Myocyte (in vitro differentiated cells): ENCODE data around the gene SCYGR8. TPM values are rescaled to one million over a fixed set of nuclear protein-coding genes. Genes with fewer than 3 reads are reported as not detected.
"Not testable (repeated sequence)": the region's sequence is repeated elsewhere in the genome, so short reads cannot be mapped to it uniquely, and the experiment has no call there.

ENCODE experiments used
- DNase-seq: peaks from one replicate; pipeline ENCODE4 v3.0.0-alpha.2; 2012; ENCODE audit warnings: low read depth
- polyA plus RNA-seq: library from polyadenylated mRNA; unstranded; fragments of >200 nt; gene quantifications from one replicate; pipeline ENCODE4 v1.2.1, GENCODE V29; 2012; ENCODE audit warnings: missing spikeins
- total RNA-seq: library from RNA; depleted of rRNA; stranded (reverse); fragments of >200 nt; gene quantifications from 2 replicates; pipeline ENCODE4 v1.2.3, GENCODE V29; 2014

SCYGR8 gene, protein sequence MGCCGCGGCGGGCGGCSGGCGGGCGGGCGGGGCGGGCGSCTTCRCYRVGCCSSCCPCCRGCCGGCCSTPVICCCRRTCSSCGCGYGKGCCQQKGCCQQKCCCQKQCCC
- not detected in 2 replicates for total RNA-seq
- not detected for polyA plus RNA-seq

GRCh38 chr2:227745594-227745993, at the start of gene SCYGR8:
Gene SCYGR8, plus strand, starts transcription at chr2:227745894. Its CDS starts 0 bp downstream, at chr2:227745894.
- DNase-seq: no peak

DNA sequence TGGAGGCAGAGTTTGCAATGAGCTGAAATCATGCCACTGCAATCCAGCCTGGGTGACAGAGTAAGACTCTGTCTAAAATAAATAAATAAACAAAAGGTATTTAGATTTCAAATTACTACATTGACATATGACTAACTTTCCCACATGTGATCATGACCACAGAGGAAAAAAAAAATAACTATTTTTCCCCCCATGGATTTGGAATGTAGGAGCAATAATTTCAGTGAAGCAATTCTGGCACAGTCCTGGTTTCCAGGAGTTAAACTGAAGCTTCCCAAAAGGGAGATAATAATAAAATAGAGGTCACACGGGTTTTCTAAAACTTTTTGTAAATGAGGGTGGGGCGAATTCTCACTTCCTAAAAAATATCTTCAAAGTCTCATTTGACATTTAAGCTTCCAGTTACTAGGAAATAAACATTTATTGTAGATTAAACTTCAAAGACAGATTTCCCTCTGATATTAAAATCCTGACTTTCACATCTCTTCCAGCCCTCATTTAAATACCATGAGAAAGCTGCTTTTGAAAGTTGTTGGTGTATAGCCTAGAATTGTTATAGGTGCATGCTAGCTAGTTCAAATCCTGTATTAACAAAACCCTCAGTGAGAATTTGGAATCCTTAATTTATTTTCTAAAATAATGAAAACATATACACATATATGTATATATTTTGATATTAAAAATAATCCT, 48.6 kb upstream of the SCYGR8 start:
- no peak for DNase-seq

DNA sequence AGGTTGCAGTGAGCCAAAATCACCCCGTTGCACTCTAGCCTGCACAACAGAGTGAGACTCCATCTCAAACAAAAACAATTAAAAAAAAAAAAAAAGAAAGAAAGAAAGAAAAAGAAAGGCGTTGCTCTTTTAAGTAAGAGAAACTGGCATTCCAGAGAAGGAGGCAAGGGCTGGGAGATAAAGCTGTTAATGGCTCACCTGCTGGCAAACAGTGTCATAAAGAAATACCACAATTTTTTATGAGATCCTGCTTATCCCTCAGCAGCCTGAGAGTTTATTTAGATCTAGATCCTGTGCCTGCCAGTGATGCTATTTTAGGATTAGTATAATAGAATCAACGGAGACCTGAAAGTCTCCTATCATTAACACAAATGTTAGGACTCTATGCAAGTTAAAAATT, 44.1 kb upstream of the SCYGR8 start:
- DNase-seq: no peak

DNA sequence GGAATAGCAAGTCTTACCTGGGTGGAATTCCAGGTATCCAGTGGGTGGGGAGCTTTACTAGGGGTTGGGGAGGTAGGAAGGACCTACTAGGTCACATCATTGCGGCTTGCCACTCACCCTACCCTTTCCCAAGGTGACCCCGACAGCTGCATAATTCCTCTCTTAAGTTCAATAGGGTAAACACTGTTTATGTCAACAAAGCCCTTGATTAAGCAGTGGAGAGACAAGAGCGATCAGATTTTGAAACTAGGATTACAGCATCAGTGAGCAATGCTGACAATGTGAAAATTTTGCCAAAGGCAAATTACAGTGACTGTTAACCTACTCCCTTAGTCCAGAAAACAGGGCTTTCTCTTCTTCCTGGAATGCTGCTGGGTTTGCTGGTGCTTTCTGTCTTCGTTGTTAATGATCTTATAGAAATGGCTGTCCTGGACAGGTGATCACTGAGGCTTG, 42.4 kb upstream of the SCYGR8 start:
- DNase-seq: peak; percentile 2

DNA sequence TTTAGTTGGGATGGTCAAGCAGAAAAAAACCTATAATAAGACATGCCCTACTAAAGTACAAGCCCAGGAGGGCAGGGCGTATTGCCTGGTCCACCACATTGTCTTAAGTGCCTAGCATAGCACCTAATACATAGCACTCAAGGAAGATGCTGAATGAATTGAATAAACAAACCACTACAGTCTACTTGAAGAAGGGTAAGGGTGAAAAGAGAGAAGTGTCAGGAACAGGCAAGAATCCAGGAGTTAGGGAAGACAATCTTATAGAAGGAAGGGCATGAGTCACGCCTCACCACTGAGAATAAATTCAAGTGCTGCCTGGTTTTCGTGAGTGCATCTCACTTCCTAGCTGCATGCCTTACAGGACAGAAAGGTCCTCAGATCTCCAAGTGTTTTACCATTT, 41.7 kb upstream of the SCYGR8 start:
- no peak for DNase-seq

GRCh38 chr2:227706859-227707258, 38.8 kb upstream of the SCYGR8 start:
- DNase-seq: no peak

- DNase-seq: no peak
These were observed 38.3 kb upstream of the SCYGR8 start for GRCh38 chr2:227707390-227707789.

DNA sequence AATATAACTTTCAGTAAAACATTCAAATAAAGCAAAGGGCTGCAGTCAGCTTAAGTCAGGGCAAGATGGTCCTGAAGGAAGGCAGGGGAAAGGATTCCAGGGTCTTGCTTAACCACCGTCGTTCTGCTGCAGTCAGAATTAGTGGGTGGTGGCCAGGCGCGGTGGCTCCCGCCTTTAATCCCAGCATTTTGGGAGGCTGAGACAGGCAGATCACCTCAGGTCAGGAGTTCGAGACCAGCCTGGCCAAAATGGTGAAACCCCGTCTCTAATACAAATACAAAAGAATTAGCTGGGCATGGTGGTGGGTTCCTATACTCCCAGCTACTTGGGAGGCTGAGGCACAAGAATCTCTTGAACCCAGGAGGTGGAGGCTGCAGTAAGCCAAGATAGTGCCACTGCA, 34.7 kb upstream of the SCYGR8 start:
- no peak for DNase-seq

DNA sequence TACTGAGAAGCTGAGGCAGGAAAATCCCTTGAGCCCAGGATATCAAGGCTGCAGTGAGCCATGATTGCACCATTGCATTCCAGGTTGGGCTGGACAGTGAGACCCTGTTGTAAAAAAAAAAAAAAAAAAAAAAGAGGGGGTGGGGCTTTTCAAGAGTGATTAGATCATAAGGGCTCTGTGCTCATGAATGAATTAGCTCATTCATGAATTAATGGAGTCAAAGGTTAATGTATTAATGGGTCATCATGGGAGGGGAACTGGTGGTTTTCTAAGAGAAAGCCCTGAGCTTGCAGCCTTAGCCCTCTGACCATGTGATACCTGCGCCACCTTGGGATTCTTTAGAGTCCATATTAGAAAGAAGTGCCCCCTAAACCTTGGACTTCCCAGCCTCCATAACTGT, 32.4 kb upstream of the SCYGR8 start:
- DNase-seq: no peak

- no peak for DNase-seq
These were observed 29.2 kb upstream of the SCYGR8 start for GRCh38 chr2:227716501-227716900.

- DNase-seq: peak; percentile 64
These were observed 27.8 kb upstream of the SCYGR8 start, which contains the start of gene SLC19A3 for GRCh38 chr2:227717687-227718567. Gene SLC19A3, minus strand, starts transcription at chr2:227718028. Its CDS starts 15,710 bp downstream, at chr2:227702318.

GRCh38 chr2:227719641-227720040, 26.1 kb upstream of the SCYGR8 start:
- no peak for DNase-seq

DNA sequence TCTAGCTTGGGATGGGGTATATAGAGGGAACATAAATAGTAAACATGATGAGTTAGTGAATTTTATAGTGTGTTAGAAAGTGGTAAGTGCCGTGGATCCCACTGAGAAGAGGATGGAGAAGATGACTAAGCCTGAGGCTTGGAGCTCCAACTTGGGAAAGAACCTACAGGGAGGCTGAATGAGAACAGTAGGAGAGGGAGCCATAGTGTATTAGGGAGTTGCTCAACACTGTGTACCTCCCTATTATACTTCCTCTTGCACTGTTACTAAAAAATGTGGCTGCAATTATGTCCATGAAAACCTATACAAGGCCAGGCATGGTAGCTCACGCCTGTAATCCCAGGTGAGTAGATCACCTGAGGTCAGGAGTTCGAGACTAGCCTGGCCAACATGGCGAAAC, 25.0 kb upstream of the SCYGR8 start:
- DNase-seq: no peak

DNA sequence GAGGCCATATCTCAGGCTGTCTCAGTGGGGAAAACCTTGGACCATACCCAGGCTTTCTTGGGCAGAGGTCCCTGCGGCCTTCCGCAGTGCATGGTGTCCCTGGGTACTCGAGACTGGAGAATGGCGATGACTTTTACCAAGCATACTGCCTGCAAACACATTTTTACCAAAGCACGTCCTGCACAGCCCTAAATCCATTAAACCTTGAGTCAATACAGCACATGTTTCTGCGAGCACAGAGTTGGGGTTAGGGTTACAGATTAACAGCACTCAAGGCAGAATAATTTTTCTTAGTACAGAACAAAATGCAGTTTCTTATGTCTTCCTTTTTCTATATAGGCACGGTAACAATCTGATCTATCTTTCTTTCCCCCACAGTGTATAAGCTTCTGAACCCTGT, 22.9 kb upstream of the SCYGR8 start:
- not testable (repeated sequence) for DNase-seq

DNA sequence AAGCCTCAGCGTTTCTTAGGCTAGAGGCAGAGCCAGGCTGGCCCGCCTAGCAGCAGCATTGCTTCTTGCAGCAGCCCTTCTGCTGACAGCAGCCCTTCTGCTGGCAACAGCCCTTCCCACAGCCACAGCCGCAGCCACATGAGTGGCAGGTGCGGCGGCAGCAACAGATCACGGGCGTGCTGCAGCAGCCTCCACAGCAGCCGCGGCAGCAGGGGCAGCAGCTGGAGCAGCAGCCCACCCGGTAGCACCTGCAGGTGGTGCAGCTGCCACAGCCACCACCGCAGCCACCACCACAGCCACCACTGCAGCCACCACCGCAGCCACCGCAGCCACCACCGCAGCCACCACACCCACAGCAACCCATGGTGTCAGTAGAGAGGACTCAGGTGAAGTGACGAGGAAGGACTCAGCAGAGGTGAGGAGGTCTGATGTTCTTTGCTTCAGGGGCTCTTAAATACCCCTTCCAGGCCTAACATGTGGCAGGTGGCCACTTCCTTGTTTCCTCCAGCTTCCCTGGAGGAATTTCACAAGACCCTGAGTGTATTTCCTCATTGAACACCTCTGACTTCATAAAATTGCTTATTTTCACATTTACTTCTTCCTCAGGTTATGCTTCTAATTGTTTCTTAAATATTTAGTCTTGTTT, 21.2 kb upstream of the SCYGR8 start, which contains the start of gene SCYGR6:
Gene SCYGR6, minus strand, starts transcription at position 364 of the 646 bp plus-strand sequence. Its CDS starts 0 bp downstream, at position 364.
- peak; percentile 18 for DNase-seq

GRCh38 chr2:227728035-227728434, 17.7 kb upstream of the SCYGR8 start, which contains the start of gene SCYGR7:
Gene SCYGR7, plus strand, starts transcription at chr2:227728335. Its CDS starts 0 bp downstream, at chr2:227728335.
- no peak for DNase-seq

- DNase-seq: no peak
These were observed 6.3 kb upstream of the SCYGR8 start for GRCh38 chr2:227739351-227739750.

DNA sequence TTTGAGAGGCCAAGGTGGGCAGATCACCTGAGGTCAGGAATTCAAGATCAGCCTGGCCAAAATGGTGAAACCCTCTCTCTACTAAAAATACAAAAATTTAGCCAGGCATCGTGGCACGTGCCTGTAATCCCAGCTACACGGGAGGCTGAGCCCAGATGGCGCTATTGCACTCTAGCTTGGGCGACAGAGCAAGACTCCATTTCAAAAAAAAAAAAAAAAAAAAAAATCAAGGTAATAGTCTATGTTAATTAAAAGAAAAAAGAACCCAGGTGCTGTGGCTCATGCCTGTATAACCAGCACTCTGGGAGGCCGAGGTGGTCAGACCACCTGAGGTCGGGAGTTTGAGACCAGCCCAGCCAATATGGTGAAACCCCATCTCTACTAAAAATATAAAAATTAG, 5.0 kb upstream of the SCYGR8 start:
- not testable (repeated sequence) for DNase-seq

- DNase-seq: peak; percentile 11
These were observed 2.4 kb downstream of the SCYGR8 start for GRCh38 chr2:227748079-227748478.

- not testable (repeated sequence) for DNase-seq
These were observed 10.6 kb downstream of the SCYGR8 start for GRCh38 chr2:227756261-227756660.
